Smooth muscle cell (in vitro differentiated cells): Measurements from ENCODE around the gene SLC49A3. TPM values are rescaled to one million over a fixed set of nuclear protein-coding genes. Genes with fewer than 3 reads are reported as not detected.

Source experiments
- DNase-seq: peaks from one replicate; lab custom pipeline; 2025; ENCODE audit not compliant: unreplicated experiment; lab: John Stamatoyannopoulos, UW
- H2AFZ ChIP-seq: fragments of 200-600 bp; sonication (generic); 2 replicates; pipeline ENCODE4 v1.6.0; 2016; ENCODE audit warnings: antibody characterized with exemption, low read depth, mild to moderate bottlenecking
- H3F3A ChIP-seq: fragments of 200-600 bp; sonication (generic); 2 replicates; pipeline ENCODE4 v1.6.0; 2017; ENCODE audit warnings: antibody characterized with exemption, low read depth
- H3K27ac ChIP-seq: fragments of 200-600 bp; sonication (generic); 2 replicates; pipeline ENCODE4 v1.5.1; 2016; ENCODE audit warnings: low read depth, mild to moderate bottlenecking
- H3K27me3 ChIP-seq: fragments of 200-600 bp; sonication (generic); 2 replicates; pipeline ENCODE4 v1.6.1; 2016; ENCODE audit warnings: low read depth, mild to moderate bottlenecking
- H3K36me3 ChIP-seq: fragments of 200-600 bp; sonication (generic); 2 replicates; pipeline ENCODE4 v1.5.1; 2016; ENCODE audit warnings: low read depth
- H3K4me1 ChIP-seq: fragments of 200-600 bp; sonication (generic); 2 replicates; pipeline ENCODE4 v1.5.1; 2016; ENCODE audit warnings: low read depth
- H3K4me2 ChIP-seq: fragments of 200-600 bp; sonication (generic); 2 replicates; pipeline ENCODE4 v1.6.0; 2016; ENCODE audit warnings: mild to moderate bottlenecking
- H3K4me3 ChIP-seq: fragments of 200-600 bp; sonication (generic); 2 replicates; pipeline ENCODE4 v1.5.1; 2016; ENCODE audit warnings: mild to moderate bottlenecking
- H3K79me2 ChIP-seq: fragments of 200-600 bp; sonication (generic); 2 replicates; pipeline ENCODE4 v1.6.0; 2016; ENCODE audit warnings: low read depth, mild to moderate bottlenecking
- H3K9ac ChIP-seq: fragments of 200-600 bp; sonication (generic); 2 replicates; pipeline ENCODE4 v1.6.0; 2016; ENCODE audit warnings: low read depth
- H3K9me3 ChIP-seq: fragments of 200-600 bp; sonication (generic); replicated peaks from 2 replicates; pipeline ENCODE4 v1.5.1; 2016; ENCODE audit warnings: low read depth
- H4K20me1 ChIP-seq: fragments of 200-600 bp; sonication (generic); 2 replicates; pipeline ENCODE4 v1.6.0; 2016; ENCODE audit warnings: low read depth
- CTCF ChIP-seq: fragments of 200-600 bp; sonication (generic); IDR thresholded peaks from 2 replicates; pipeline ENCODE4 v1.5.1; 2017; ENCODE audit warnings: borderline replicate concordance, mild to moderate bottlenecking, antibody characterized with exemption; ENCODE audit not compliant: insufficient read depth, poor library complexity, severe bottlenecking
- WGBS: methylation state at CpG from one replicate; pipeline ENCODE4 v1.1.7; 2016; ENCODE audit warnings: low lambda C conversion rate; 5-methylcytosine and 5-hydroxymethylcytosine counted together
- polyA plus RNA-seq: library from polyadenylated mRNA; unstranded; fragments of >200 nt; fragmentation: Nextera tagmentation; extraction: Ambion mirVana; gene quantifications from 2 replicates; pipeline ENCODE4 v1.2.1, GENCODE V29; 2016
- total RNA-seq: library from RNA; depleted of rRNA; stranded (reverse); fragments of >200 nt; gene quantifications from 2 replicates; pipeline ENCODE4 v1.2.3, GENCODE V29; 2014

Gene SLC49A3
- total and polyA plus RNA-seq, 2 experiments from 2014 or later, result 26.4 to 40.2 TPM

DNA sequence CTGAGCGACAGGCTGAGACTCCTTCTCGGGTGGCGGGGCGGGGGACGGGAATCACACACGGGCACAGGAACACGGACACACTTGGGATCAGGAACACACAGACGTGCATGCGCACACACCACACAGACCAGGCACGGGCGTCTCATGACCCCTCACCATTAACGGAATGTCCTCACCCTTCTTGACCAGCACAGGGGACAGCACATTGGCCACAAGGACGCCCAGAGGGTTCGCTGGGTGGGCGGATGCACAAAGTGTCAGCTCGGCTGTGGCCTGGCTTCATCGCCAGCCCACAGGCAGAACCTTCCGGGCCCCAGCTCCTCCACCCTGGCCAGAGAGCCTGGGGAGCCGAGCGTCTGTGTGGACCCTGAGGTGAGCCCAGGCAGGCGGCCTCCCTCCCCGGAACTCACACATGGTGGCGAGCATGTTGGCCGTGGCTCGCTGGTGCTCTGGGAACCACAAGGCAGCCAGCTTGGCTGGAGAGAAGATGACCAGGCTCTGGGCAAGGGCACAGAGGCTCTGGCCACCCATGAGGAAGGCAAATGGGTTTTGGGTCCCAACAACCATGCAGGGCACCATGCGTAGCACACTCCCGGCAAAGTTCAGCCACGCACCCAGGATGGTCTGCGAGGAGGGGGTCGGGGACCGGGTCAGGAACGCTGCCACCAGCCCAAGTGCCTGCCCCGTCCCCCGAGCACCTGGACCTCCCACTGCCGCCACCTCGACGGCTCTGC lies 3.1 kb downstream of the SLC49A3 start:
- H3F3A ChIP-seq, result peaks cover 12% of the 10 kb centered on the region
- H3K9me3 ChIP-seq, result no peaks in the 10 kb centered on the region

GRCh38 chr4:684623-685327 lies 4.2 kb downstream of the SLC49A3 start:
- Histone ChIP-seq H3K9me3 (no peaks in the 10 kb centered on the region), H3K27ac (no peak overlapping the region), H2AFZ (no peak overlapping the region), H3K27me3 (no peaks in the 10 kb centered on the region), H3K9ac (no peak overlapping the region), H3K4me2 (no peak overlapping the region), H3K36me3 (no peaks in the 10 kb centered on the region), H3K4me3 (no peak overlapping the region), H4K20me1 (no peaks in the 10 kb centered on the region), H3F3A (peaks cover 12% of the 10 kb centered on the region), H3K79me2 (peaks cover 8% of the 10 kb centered on the region), H3K4me1 (peaks cover 13% of the 10 kb centered on the region)
- TF ChIP-seq CTCF, result no peak
- WGBS, result 92% methylated on average over 18 of the region's 21 CpGs
- DNase-seq, result no peak

More for the DNA sequence above, 3.1 kb downstream of the SLC49A3 start:
- no peak overlapping the region for H2AFZ ChIP-seq
- WGBS, result 97% methylated on average over 37 of the region's 37 CpGs
- H3K27ac ChIP-seq, result no peak overlapping the region
- TF ChIP-seq CTCF, result no peak
- peak overlapping the region; percentile 91 for H3K4me2 ChIP-seq
- H3K79me2 ChIP-seq, result peaks cover 8% of the 10 kb centered on the region
- H3K27me3 ChIP-seq, result no peaks in the 10 kb centered on the region
- peaks cover 10% of the 10 kb centered on the region for H3K4me1 ChIP-seq
- no peaks in the 10 kb centered on the region for H3K36me3 ChIP-seq
- no peaks in the 10 kb centered on the region for H4K20me1 ChIP-seq
- no peak overlapping the region for H3K4me3 ChIP-seq
- DNase-seq, result no peak
- no peak overlapping the region for H3K9ac ChIP-seq

- no peaks in the 10 kb centered on the region for H4K20me1 ChIP-seq
- H3K4me1 ChIP-seq, result peaks cover 6% of the 10 kb centered on the region
- DNase-seq, result no peak
- no peaks in the 10 kb centered on the region for H3K36me3 ChIP-seq
- H3K27me3 ChIP-seq, result no peaks in the 10 kb centered on the region
- H2AFZ ChIP-seq, result no peak overlapping the region
- peaks cover 12% of the 10 kb centered on the region for H3F3A ChIP-seq
- H3K4me3 ChIP-seq, result no peak overlapping the region
- no peak overlapping the region for H3K9ac ChIP-seq
- H3K27ac ChIP-seq, result no peak overlapping the region
- peaks cover 8% of the 10 kb centered on the region for H3K79me2 ChIP-seq
- WGBS, result 55% methylated on average over 16 of the region's 19 CpGs
- no peak overlapping the region for H3K4me2 ChIP-seq
- peak; percentile 66 for TF ChIP-seq CTCF
- H3K9me3 ChIP-seq, result no peaks in the 10 kb centered on the region
These were observed 4.8 kb downstream of the SLC49A3 start for GRCh38 chr4:683982-684622.
